SK-N-SH (cell line): Measurements from ENCODE around the gene ABCC10. TPM values are rescaled to one million over a fixed set of nuclear protein-coding genes. Genes with fewer than 3 reads are reported as not detected.
"Not testable (repeated sequence)": the region's sequence is repeated elsewhere in the genome, so short reads cannot be mapped to it uniquely, and the experiment has no call there.

Source experiments
- CTCF ChIA-PET: fragments of 300-600, 350-600 bp; formaldehyde crosslinking; extraction: SDS; loops from one replicate; lab custom pipeline; 2021; lab: Yijun Ruan, JAX
- POLR2A ChIA-PET: fragments of 350-600 bp; sonication (Branson Sonifier 250); formaldehyde crosslinking; extraction: SDS; loops from one replicate; lab custom pipeline; 2020; ENCODE audit warnings: antibody characterized with exemption, inconsistent platforms; lab: Yijun Ruan, JAX
- DNase-seq: peaks from one replicate; pipeline ENCODE4 v3.0.0; 2012
- H2AFZ ChIP-seq: fragments of 200-600 bp; sonication (generic); 2 replicates; pipeline ENCODE4 v1.8.1; 2016; ENCODE audit warnings: antibody characterized with exemption, mild to moderate bottlenecking, low read depth
- H3F3A ChIP-seq: fragments of 200-600 bp; sonication (generic); replicated peaks from 2 replicates; pipeline ENCODE3; 2016; ENCODE audit warnings: antibody characterized with exemption, mild to moderate bottlenecking; ENCODE audit not compliant: insufficient read depth
- H3K27ac ChIP-seq, 2 experiments: fragments of 200-500 bp in 1 of 2; fragments of 200-600 bp in 1 of 2; sonication (Bioruptor generic) in 1 of 2; sonication (generic), shearing (Covaris generic) in 1 of 2; 2 replicates each; pipeline versions ENCODE4 v1.5.1 to v1.6.1; 2014 to 2016; ENCODE audit warnings: low read depth in 2 of 2, inconsistent platforms in 1 of 2, low read length in 1 of 2, mild to moderate bottlenecking in 1 of 2, mixed read lengths in 1 of 2
- H3K27me3 ChIP-seq: fragments of 200-600 bp; sonication (generic), shearing (Covaris generic); 2 replicates; pipeline ENCODE4 v1.6.1; 2016; ENCODE audit warnings: mixed run types; ENCODE audit not compliant: insufficient read depth
- H3K36me3 ChIP-seq, 2 experiments: fragments of 200-500 bp in 1 of 2; fragments of 200-600 bp in 1 of 2; sonication (Bioruptor generic) in 1 of 2; sonication (generic) in 1 of 2; replicated peaks in 1 of 2; 2 replicates each; pipeline versions ENCODE3 to v1.5.1; 2014 to 2016; ENCODE audit warnings: low read length in 1 of 2, mild to moderate bottlenecking in 1 of 2; ENCODE audit not compliant: insufficient read depth in 2 of 2, control insufficient read depth in 1 of 2
- H3K4me1 ChIP-seq, 2 experiments: fragments of 200-500 bp in 1 of 2; fragments of 200-600 bp in 1 of 2; sonication (Bioruptor generic) in 1 of 2; sonication (generic), shearing (Covaris generic) in 1 of 2; 2 replicates each; pipeline versions ENCODE4 v1.5.1 to v1.6.1; 2014 to 2016; ENCODE audit warnings: low read depth in 1 of 2, low read length in 1 of 2, mixed run types in 1 of 2; ENCODE audit not compliant: insufficient read depth in 2 of 2, control insufficient read depth in 1 of 2
- H3K4me2 ChIP-seq: fragments of 200-600 bp; sonication (generic), shearing (Covaris generic); 2 replicates; pipeline ENCODE4 v1.6.1; 2017; ENCODE audit warnings: mixed run types
- H3K4me3 ChIP-seq, 2 experiments: fragments of 200-500 bp in 1 of 2; fragments of 200-600 bp in 1 of 2; sonication (Bioruptor generic) in 1 of 2; sonication (generic), shearing (Covaris generic) in 1 of 2; 2 replicates each; pipeline versions ENCODE4 v1.5.1 to v1.8.1; 2014 to 2016; ENCODE audit warnings: low read depth in 2 of 2, inconsistent platforms in 1 of 2, low read length in 1 of 2, mild to moderate bottlenecking in 1 of 2, mixed read lengths in 1 of 2, moderate library complexity in 1 of 2
- H3K79me2 ChIP-seq: fragments of 200-600 bp; sonication (generic); 2 replicates; pipeline ENCODE4 v1.8.1; 2017; ENCODE audit warnings: mild to moderate bottlenecking; ENCODE audit not compliant: insufficient read depth
- H3K9ac ChIP-seq: fragments of 200-600 bp; sonication (generic); 2 replicates; pipeline ENCODE4 v1.6.1; 2017; ENCODE audit warnings: mixed run types
- H3K9me2 ChIP-seq: fragments of 200-600 bp; sonication (generic); 2 replicates; pipeline ENCODE4 v1.6.1; 2017; ENCODE audit warnings: mixed run types
- H3K9me3 ChIP-seq: fragments of 200-600 bp; sonication (generic); 2 replicates; pipeline ENCODE4 v1.6.1; 2017; ENCODE audit warnings: mixed run types, mild to moderate bottlenecking, moderate library complexity
- H4K20me1 ChIP-seq: fragments of 200-600 bp; sonication (generic); 2 replicates; pipeline ENCODE4 v1.6.1; 2017; ENCODE audit warnings: mild to moderate bottlenecking, mixed run types; ENCODE audit not compliant: insufficient read depth
- CHD2 ChIP-seq: fragments of 150-350 bp; IDR thresholded peaks from 2 replicates; pipeline ENCODE4 v1.6.1; 2018; ENCODE audit warnings: low read length; ENCODE audit not compliant: partially characterized antibody
- ELF1 ChIP-seq: IDR thresholded peaks from 2 replicates; pipeline ENCODE4 v1.4.0; 2012
- EP300 ChIP-seq, 2 experiments: IDR thresholded peaks; 2 replicates each; pipeline versions ENCODE4 v1.4.0 to v1.6.1; 2012; ENCODE audit warnings: borderline replicate concordance in 1 of 2, low read depth in 1 of 2, low read length in 1 of 2
- EZH2phosphoT487 ChIP-seq: fragments of 200-600 bp; sonication (generic); IDR thresholded peaks from 2 replicates; pipeline ENCODE4 v1.6.1; 2017; ENCODE audit warnings: low read depth, mixed run types, mild to moderate bottlenecking, antibody characterized with exemption, moderate library complexity, borderline replicate concordance
- FOXJ3 ChIP-seq: sonication (generic); formaldehyde crosslinking; IDR thresholded peaks from 2 replicates; pipeline ENCODE4 v1.5.1; 2020; ENCODE audit warnings: mild to moderate bottlenecking, missing genetic modification reagents
- GABPA ChIP-seq: IDR thresholded peaks from 2 replicates; pipeline ENCODE4 v1.4.0; 2012; ENCODE audit warnings: low read depth, mild to moderate bottlenecking
- IRF3 ChIP-seq: fragments of 150-350 bp; IDR thresholded peaks from 2 replicates; pipeline ENCODE4 v1.6.1; 2016; ENCODE audit warnings: mild to moderate bottlenecking, low read depth, low read length
- JUND ChIP-seq: IDR thresholded peaks from 2 replicates; pipeline ENCODE4 v1.4.0; 2012
- MAX ChIP-seq: IDR thresholded peaks from 2 replicates; pipeline ENCODE4 v1.4.0; 2012; ENCODE audit warnings: low read depth
- PBX3 ChIP-seq: IDR thresholded peaks from 2 replicates; pipeline ENCODE4; 2012
- RAD21 ChIP-seq: IDR thresholded peaks from 2 replicates; pipeline ENCODE4 v1.6.1; 2012; ENCODE audit warnings: mild to moderate bottlenecking, low read length
- RCOR1 ChIP-seq: fragments of 150-350 bp; IDR thresholded peaks from 2 replicates; pipeline ENCODE4 v1.6.1; 2017; ENCODE audit warnings: antibody characterized with exemption, low read length
- RXRA ChIP-seq: IDR thresholded peaks from 2 replicates; pipeline ENCODE4 v1.4.0; 2012; ENCODE audit warnings: low read depth, mild to moderate bottlenecking, borderline replicate concordance
- SMC3 ChIP-seq: IDR thresholded peaks from 2 replicates; pipeline ENCODE4 v1.6.1; 2012; ENCODE audit warnings: low read depth, low read length, improper control_type of control experiment
- TAF1 ChIP-seq: IDR thresholded peaks from 2 replicates; pipeline ENCODE4 v1.6.1; 2012; ENCODE audit warnings: low read depth, mild to moderate bottlenecking, low read length, moderate library complexity, borderline replicate concordance
- TCF12 ChIP-seq: IDR thresholded peaks from 2 replicates; pipeline ENCODE4 v1.4.0; 2012
- USF1 ChIP-seq: IDR thresholded peaks from 2 replicates; pipeline ENCODE4 v1.4.0; 2012; ENCODE audit warnings: low read depth, borderline replicate concordance
- USF2 ChIP-seq: fragments of 150-350 bp; IDR thresholded peaks from 2 replicates; pipeline ENCODE4 v1.6.1; 2017; ENCODE audit warnings: antibody characterized with exemption, low read length, low read depth, borderline replicate concordance
- ZBTB33 ChIP-seq: IDR thresholded peaks from 2 replicates; pipeline ENCODE4 v1.4.0; 2012; ENCODE audit warnings: low read depth, borderline replicate concordance
- WGBS: methylation state at CpG from one replicate; pipeline ENCODE4 v1.1.6; 2017; ENCODE audit warnings: low lambda C conversion rate; 5-methylcytosine and 5-hydroxymethylcytosine counted together
- polyA plus RNA-seq, 3 experiments: library from polyadenylated mRNA; depleted of rRNA; stranded (reverse); fragments of >200 nt; gene quantifications; 2 replicates each; pipeline ENCODE4 v1.2.3, GENCODE V29; 2012

ABCC10 gene
- polyA plus RNA-seq, 1 of the 3 experiments (the other 2 are of a cell fraction) = 28.3 TPM

- no peak for TF ChIP-seq ZBTB33
- no peak for TF ChIP-seq SMC3
- no peak for TF ChIP-seq GABPA
- TF ChIP-seq RXRA = no peak
- no peak for TF ChIP-seq EP300 (IDR thresholded peaks at IDR 0.05; ENCODE audit: borderline replicate concordance in 1 of 2, low read depth in 1 of 2, low read length in 1 of 2)
- TF ChIP-seq RCOR1 = no peak
- no peak for TF ChIP-seq MAX
- no peak for TF ChIP-seq TCF12
- no peak for TF ChIP-seq CHD2
- TF ChIP-seq RAD21 = no peak
- TF ChIP-seq JUND = no peak
- TF ChIP-seq TAF1 = no peak
- TF ChIP-seq USF2 = no peak
- no peak for TF ChIP-seq FOXJ3 (CRISPR knock-in tag)
- TF ChIP-seq PBX3 = no peak
Observed at GRCh38 chr6:43407296-43407695, 20.0 kb upstream of the ABCC10 start (continued).

- POLR2A ChIA-PET = interaction anchor here (1.2 kb wide), 1 partner anchor 19 kb away, joined by 3 read pairs; the partner anchor contains the start of gene ABCC10
- WGBS = 89% methylated on average over 4 of the region's 4 CpGs
- no peak overlapping the region for H3K4me2 ChIP-seq
- H4K20me1 ChIP-seq = no peaks in the 10 kb centered on the region
- no peaks in the 10 kb centered on the region for H3K4me1 ChIP-seq
- no peaks in the 10 kb centered on the region for H3K9me2 ChIP-seq
- CTCF ChIA-PET = no interaction called here
- DNase-seq = no peak
- no peaks in the 10 kb centered on the region for H3K79me2 ChIP-seq
- no peak overlapping the region for H3K27ac ChIP-seq
- no peaks in the 10 kb centered on the region for H3K36me3 ChIP-seq
- TF ChIP-seq EP300 (IDR thresholded peaks at IDR 0.05; ENCODE audit: borderline replicate concordance in 1 of 2, low read depth in 1 of 2, low read length in 1 of 2) (no peak), EZH2phosphoT487 (no peak), ELF1 (no peak), IRF3 (no peak), USF1 (no peak)
- no peaks in the 10 kb centered on the region for H3F3A ChIP-seq
- H3K27me3 ChIP-seq = no peaks in the 10 kb centered on the region
- H3K9me3 ChIP-seq = no peaks in the 10 kb centered on the region
- no peak overlapping the region for H3K9ac ChIP-seq
- H3K4me3 ChIP-seq = no peak overlapping the region
- H2AFZ ChIP-seq = no peak overlapping the region
Observed at GRCh38 chr6:43408259-43408658, 19.1 kb upstream of the ABCC10 start.

- H3F3A ChIP-seq, POLR2A ChIA-PET, H4K20me1 ChIP-seq, H3K4me3 ChIP-seq, H3K4me1 ChIP-seq, H3K36me3 ChIP-seq, DNase-seq, H3K9me2 ChIP-seq, H3K9ac ChIP-seq, H2AFZ ChIP-seq, H3K4me2 ChIP-seq, H3K27me3 ChIP-seq, CTCF ChIA-PET, H3K27ac ChIP-seq, H3K9me3 ChIP-seq, H3K79me2 ChIP-seq: not testable (repeated sequence)
- WGBS = 24% methylated on average over 1 of the region's 1 CpG
Observed at GRCh38 chr6:43410776-43411175, 16.6 kb upstream of the ABCC10 start.
